ENCODE data around the gene THSD4.

GRCh38 chr15:71595846-71596553 lies 480.7 kb downstream of the THSD4 start:
- TF ChIP-seq SREBF2 (IDR thresholded peaks at IDR 0.05) = no peak
- TF ChIP-seq CTCF (IDR thresholded peaks at IDR 0.05) = no peak
- TF ChIP-seq SMC3 (IDR thresholded peaks at IDR 0.05) = no peak
- no peak for TF ChIP-seq POLR2A (IDR thresholded peaks at IDR 0.05; ENCODE audit: low read length)
- TF ChIP-seq REST (IDR thresholded peaks at IDR 0.05) = no peak
- TF ChIP-seq E2F6 (IDR thresholded peaks at IDR 0.05; ENCODE audit: borderline replicate concordance, low read depth) = no peak
- no peak for TF ChIP-seq MAX (IDR thresholded peaks at IDR 0.05)
- TF ChIP-seq ZNF302 (CRISPR knock-in tag; IDR thresholded peaks at IDR 0.05) = no peak

Measured in A549 (cell line).